Muscle layer of duodenum (tissue), 2 donors: ENCODE data around the gene PTPRM.

Experiments used
- H3K27ac ChIP-seq: one replicate; pipeline ENCODE4 v1.7.0; 2013; ENCODE audit warnings: mild to moderate bottlenecking, low read length
- H3K27me3 ChIP-seq: one replicate; pipeline ENCODE4 v1.7.0; 2013; ENCODE audit warnings: low read depth, mild to moderate bottlenecking, control low read depth, low read length
- H3K36me3 ChIP-seq, 2 donors: one replicate each; pipeline ENCODE4 v1.7.0; 2013; ENCODE audit warnings: low read length in 2 of 2, control low read depth in 1 of 2, mild to moderate bottlenecking in 1 of 2; ENCODE audit not compliant: insufficient read depth in 2 of 2, control insufficient read depth in 1 of 2
- H3K4me1 ChIP-seq, 2 donors: one replicate each; pipeline ENCODE4 v1.7.0; 2013; ENCODE audit warnings: low read length in 2 of 2, mild to moderate bottlenecking in 2 of 2, control low read depth in 1 of 2, moderate library complexity in 1 of 2; ENCODE audit not compliant: insufficient read depth in 2 of 2, control insufficient read depth in 1 of 2
- H3K4me3 ChIP-seq, 2 donors: one replicate each; pipeline ENCODE4 v1.7.0; 2013; ENCODE audit warnings: low read length in 2 of 2, low read depth in 1 of 2, mild to moderate bottlenecking in 1 of 2
- H3K9me3 ChIP-seq, 2 donors: one replicate each; pipeline ENCODE4 v1.7.0; 2013; ENCODE audit warnings: low read length in 2 of 2, control low read depth in 1 of 2, mild to moderate bottlenecking in 1 of 2; ENCODE audit not compliant: control insufficient read depth in 1 of 2
- donor health status: healthy.

PTPRM gene

GRCh38 chr18:8379187-8379941, 812.2 kb downstream of the PTPRM start:
- Histone ChIP-seq H3K4me3 (no peak overlapping the region), H3K4me1 (no peaks in the 10 kb centered on the region), H3K27ac (no peak overlapping the region), H3K36me3 (peaks cover 19 to 41% of the 10 kb centered on the region in 2 donors), H3K9me3 (no peaks in the 10 kb centered on the region), H3K27me3 (no peaks in the 10 kb centered on the region)

- Histone ChIP-seq H3K36me3 (peaks cover 19 to 47% of the 10 kb centered on the region in 2 donors), H3K27me3 (no peaks in the 10 kb centered on the region), H3K4me1 (no peaks in the 10 kb centered on the region)
Observed at GRCh38 chr18:8380006-8380405, 812.9 kb downstream of the PTPRM start.

GRCh38 chr18:8380926-8381325, 813.8 kb downstream of the PTPRM start:
- Histone ChIP-seq H3K4me3 (no peak overlapping the region), H3K27me3 (no peaks in the 10 kb centered on the region), H3K27ac (no peak overlapping the region), H3K4me1 (no peaks in the 10 kb centered on the region), H3K36me3 (peaks cover 19 to 47% of the 10 kb centered on the region in 2 donors), H3K9me3 (no peaks in the 10 kb centered on the region)

More at GRCh38 chr18:8380006-8380405, 812.9 kb downstream of the PTPRM start:
- Histone ChIP-seq H3K4me3 (no peak overlapping the region), H3K9me3 (no peaks in the 10 kb centered on the region), H3K27ac (no peak overlapping the region)

- Histone ChIP-seq H3K27me3 (no peaks in the 10 kb centered on the region), H3K36me3 (peaks cover 19 to 49% of the 10 kb centered on the region in 2 donors), H3K4me1 (no peaks in the 10 kb centered on the region), H3K9me3 (no peaks in the 10 kb centered on the region), H3K4me3 (no peak overlapping the region), H3K27ac (no peak overlapping the region)
Observed at GRCh38 chr18:8381821-8382459, 814.8 kb downstream of the PTPRM start.

- Histone ChIP-seq H3K9me3 (no peaks in the 10 kb centered on the region), H3K36me3 (peaks cover 15 to 52% of the 10 kb centered on the region in 2 donors), H3K4me3 (no peak overlapping the region), H3K27me3 (no peaks in the 10 kb centered on the region), H3K27ac (no peak overlapping the region), H3K4me1 (no peaks in the 10 kb centered on the region)
Observed at GRCh38 chr18:8385400-8385799, 818.3 kb downstream of the PTPRM start.

GRCh38 chr18:8386669-8387380, 819.7 kb downstream of the PTPRM start:
- Histone ChIP-seq H3K27ac (no peak overlapping the region), H3K4me1 (no peaks in the 10 kb centered on the region), H3K9me3 (no peaks in the 10 kb centered on the region), H3K4me3 (no peak overlapping the region), H3K27me3 (no peaks in the 10 kb centered on the region), H3K36me3 (peaks cover 11 to 49% of the 10 kb centered on the region in 2 donors)

- Histone ChIP-seq H3K9me3 (no peaks in the 10 kb centered on the region), H3K27me3 (no peaks in the 10 kb centered on the region), H3K4me3 (no peak overlapping the region), H3K27ac (no peak overlapping the region), H3K36me3 (peaks cover 11 to 56% of the 10 kb centered on the region in 2 donors), H3K4me1 (no peaks in the 10 kb centered on the region)
Observed at GRCh38 chr18:8389391-8390340, 822.5 kb downstream of the PTPRM start.

- peaks cover 22 to 51% of the 10 kb centered on the region in 2 donors for H3K36me3 ChIP-seq
- no peaks in the 10 kb centered on the region for H3K27me3 ChIP-seq
Observed at GRCh38 chr18:8391068-8391467, 824.0 kb downstream of the PTPRM start.

GRCh38 chr18:8396254-8396653, 829.1 kb downstream of the PTPRM start:
- Histone ChIP-seq H3K4me3 (no peak overlapping the region), H3K9me3 (no peaks in the 10 kb centered on the region), H3K27ac (no peak overlapping the region), H3K27me3 (no peaks in the 10 kb centered on the region), H3K36me3 (peaks cover 15 to 38% of the 10 kb centered on the region in 2 donors), H3K4me1 (no peaks in the 10 kb centered on the region)

More at GRCh38 chr18:8391068-8391467, 824.0 kb downstream of the PTPRM start:
- H3K27ac ChIP-seq, result no peak overlapping the region
- H3K4me1 ChIP-seq, result no peaks in the 10 kb centered on the region
- no peaks in the 10 kb centered on the region for H3K9me3 ChIP-seq
- no peak overlapping the region for H3K4me3 ChIP-seq

- no peaks in the 10 kb centered on the region for H3K4me1 ChIP-seq
- H3K4me3 ChIP-seq, result no peak overlapping the region
- H3K27me3 ChIP-seq, result no peaks in the 10 kb centered on the region
- no peaks in the 10 kb centered on the region for H3K9me3 ChIP-seq
- no peak overlapping the region for H3K27ac ChIP-seq
- H3K36me3 ChIP-seq, result peaks cover 15 to 36% of the 10 kb centered on the region in 2 donors
Observed at GRCh38 chr18:8397034-8397433, 829.9 kb downstream of the PTPRM start.
